Activated CD4-positive, alpha-beta T cell treated with anti-CD3 and anti-CD28 coated beads for 1 hour (primary cell): Measurements from ENCODE around the gene FAM169A.
"Not testable (repeated sequence)": the region's sequence is repeated elsewhere in the genome, so short reads cannot be mapped to it uniquely, and the experiment has no call there.

ENCODE experiments used
- DNase-seq: peaks from one replicate; pipeline ENCODE4 v3.0.0-alpha.2; 2020

The FAM169A gene

GRCh38 chr5:74865804-74866595 is at the start of gene FAM169A:
TSS of gene FAM169A (minus strand) at chr5:74866387. CDS start at chr5:74841676, 24,711 bp downstream.
- peak; percentile 35 for DNase-seq

GRCh38 chr5:74915488-74915887 is 49.3 kb upstream of the FAM169A start:
- DNase-seq: no peak

- not testable (repeated sequence) for DNase-seq
These were observed 45.2 kb upstream of the FAM169A start for GRCh38 chr5:74911421-74911820.

- DNase-seq: not testable (repeated sequence)
These were observed 43.7 kb upstream of the FAM169A start for GRCh38 chr5:74909888-74910287.

- DNase-seq: not testable (repeated sequence)
These were observed 42.0 kb upstream of the FAM169A start for GRCh38 chr5:74908237-74908636.

- DNase-seq: not testable (repeated sequence)
These were observed 38.5 kb upstream of the FAM169A start for GRCh38 chr5:74904713-74905112.

GRCh38 chr5:74903165-74903787 is 37.1 kb upstream of the FAM169A start:
- DNase-seq: no peak

- no peak for DNase-seq
These were observed 30.9 kb upstream of the FAM169A start for GRCh38 chr5:74897049-74897448.

- DNase-seq: no peak
These were observed 29.7 kb upstream of the FAM169A start for GRCh38 chr5:74895906-74896305.

GRCh38 chr5:74894351-74894750 is 28.2 kb upstream of the FAM169A start:
- no peak for DNase-seq

GRCh38 chr5:74892921-74893320 is 26.7 kb upstream of the FAM169A start:
- DNase-seq: no peak

GRCh38 chr5:74889523-74890105 is 23.4 kb upstream of the FAM169A start:
- no peak for DNase-seq

- DNase-seq: no peak
These were observed 21.9 kb upstream of the FAM169A start for GRCh38 chr5:74888117-74888516.

- no peak for DNase-seq
These were observed 19.0 kb upstream of the FAM169A start for GRCh38 chr5:74885170-74885569.

- not testable (repeated sequence) for DNase-seq
These were observed 16.4 kb upstream of the FAM169A start for GRCh38 chr5:74882379-74883134.

- no peak for DNase-seq
These were observed 11.6 kb upstream of the FAM169A start for GRCh38 chr5:74877624-74878304.

GRCh38 chr5:74875994-74876791 is 10.0 kb upstream of the FAM169A start:
- no peak for DNase-seq

- DNase-seq: no peak
These were observed 7.5 kb upstream of the FAM169A start for GRCh38 chr5:74873525-74874249.

GRCh38 chr5:74870299-74871067 is 4.3 kb upstream of the FAM169A start:
- DNase-seq: no peak

GRCh38 chr5:74869414-74869813 is 3.2 kb upstream of the FAM169A start:
- DNase-seq: not testable (repeated sequence)
